ENCODE measurements around the gene PPP2R5A. TPM values are rescaled to one million over a fixed set of nuclear protein-coding genes. Genes with fewer than 3 reads are reported as not detected.

PPP2R5A gene
- total RNA-seq, 1 donor from 2014 or later, result 17.5 TPM

- H3K27ac Mint-ChIP-seq (ENCODE audit: unreplicated experiment), result peak overlapping the region; percentile 73
- no peak for DNase-seq (ENCODE audit: extremely low spot score, unreplicated experiment)
- peaks cover 4% of the 10 kb centered on the region for H3K9me3 Mint-ChIP-seq (ENCODE audit: unreplicated experiment)
- H3K4me3 Mint-ChIP-seq (ENCODE audit: unreplicated experiment), result no peak overlapping the region
- H3K36me3 Mint-ChIP-seq (ENCODE audit: unreplicated experiment), result peaks cover 17% of the 10 kb centered on the region
- TF ChIP-seq, protein P1, sequence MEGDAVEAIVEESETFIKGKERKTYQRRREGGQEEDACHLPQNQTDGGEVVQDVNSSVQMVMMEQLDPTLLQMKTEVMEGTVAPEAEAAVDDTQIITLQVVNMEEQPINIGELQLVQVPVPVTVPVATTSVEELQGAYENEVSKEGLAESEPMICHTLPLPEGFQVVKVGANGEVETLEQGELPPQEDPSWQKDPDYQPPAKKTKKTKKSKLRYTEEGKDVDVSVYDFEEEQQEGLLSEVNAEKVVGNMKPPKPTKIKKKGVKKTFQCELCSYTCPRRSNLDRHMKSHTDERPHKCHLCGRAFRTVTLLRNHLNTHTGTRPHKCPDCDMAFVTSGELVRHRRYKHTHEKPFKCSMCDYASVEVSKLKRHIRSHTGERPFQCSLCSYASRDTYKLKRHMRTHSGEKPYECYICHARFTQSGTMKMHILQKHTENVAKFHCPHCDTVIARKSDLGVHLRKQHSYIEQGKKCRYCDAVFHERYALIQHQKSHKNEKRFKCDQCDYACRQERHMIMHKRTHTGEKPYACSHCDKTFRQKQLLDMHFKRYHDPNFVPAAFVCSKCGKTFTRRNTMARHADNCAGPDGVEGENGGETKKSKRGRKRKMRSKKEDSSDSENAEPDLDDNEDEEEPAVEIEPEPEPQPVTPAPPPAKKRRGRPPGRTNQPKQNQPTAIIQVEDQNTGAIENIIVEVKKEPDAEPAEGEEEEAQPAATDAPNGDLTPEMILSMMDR (IDR thresholded peaks at IDR 0.05), result no peak
- no peaks in the 10 kb centered on the region for H3K27me3 Mint-ChIP-seq (ENCODE audit: unreplicated experiment)
- peaks cover 43% of the 10 kb centered on the region for H3K4me1 Mint-ChIP-seq (ENCODE audit: unreplicated experiment)
Measured at GRCh38 chr1:212309967-212310366, 24.8 kb downstream of the PPP2R5A start.

DNA sequence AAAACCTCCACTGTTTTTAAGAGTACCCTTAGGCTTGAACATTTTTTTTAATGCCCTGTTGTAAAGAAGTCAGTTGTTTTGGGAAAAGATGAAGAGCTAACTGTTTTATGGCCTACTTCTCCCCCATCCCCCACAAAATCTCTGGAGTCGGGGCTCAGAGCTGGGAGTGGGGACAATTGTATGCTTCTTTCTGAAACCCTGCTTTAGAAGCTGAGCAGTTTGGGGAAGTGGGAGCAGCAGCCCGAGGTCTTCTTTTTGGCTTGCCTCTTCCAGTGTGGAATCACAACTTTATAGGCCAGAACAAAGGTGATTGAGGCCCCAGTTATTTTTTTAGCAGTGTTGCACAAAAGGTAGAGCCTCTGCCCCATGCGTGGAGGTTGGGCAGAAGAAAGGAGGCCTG, 25.2 kb downstream of the PPP2R5A start:
- DNase-seq (ENCODE audit: extremely low spot score, unreplicated experiment), result no peak
- H3K9me3 Mint-ChIP-seq (ENCODE audit: unreplicated experiment), result peaks cover 2% of the 10 kb centered on the region
- peaks cover 42% of the 10 kb centered on the region for H3K4me1 Mint-ChIP-seq (ENCODE audit: unreplicated experiment)
- H3K36me3 Mint-ChIP-seq (ENCODE audit: unreplicated experiment), result peaks cover 17% of the 10 kb centered on the region
- TF ChIP-seq, protein P1 (IDR thresholded peaks at IDR 0.05), result no peak
- H3K4me3 Mint-ChIP-seq (ENCODE audit: unreplicated experiment), result no peak overlapping the region
- H3K27ac Mint-ChIP-seq (ENCODE audit: unreplicated experiment), result peak overlapping the region; percentile 73
- no peaks in the 10 kb centered on the region for H3K27me3 Mint-ChIP-seq (ENCODE audit: unreplicated experiment)

- Mint-ChIP-seq H3K27me3 (ENCODE audit: unreplicated experiment) (no peaks in the 10 kb centered on the region), H3K36me3 (ENCODE audit: unreplicated experiment) (peaks cover 17% of the 10 kb centered on the region), H3K27ac (ENCODE audit: unreplicated experiment) (no peak overlapping the region), H3K4me3 (ENCODE audit: unreplicated experiment) (no peak overlapping the region), H3K4me1 (ENCODE audit: unreplicated experiment) (peaks cover 44% of the 10 kb centered on the region), H3K9me3 (ENCODE audit: unreplicated experiment) (no peaks in the 10 kb centered on the region)
- TF ChIP-seq, protein P1 (IDR thresholded peaks at IDR 0.05), result no peak
- no peak for DNase-seq (ENCODE audit: extremely low spot score, unreplicated experiment)
Measured at GRCh38 chr1:212311836-212312497, 26.8 kb downstream of the PPP2R5A start.

- H3K4me1 Mint-ChIP-seq (ENCODE audit: unreplicated experiment), result peaks cover 48% of the 10 kb centered on the region
- peaks cover 8% of the 10 kb centered on the region for H3K36me3 Mint-ChIP-seq (ENCODE audit: unreplicated experiment)
- TF ChIP-seq, protein P1 (IDR thresholded peaks at IDR 0.05), result no peak
- H3K9me3 Mint-ChIP-seq (ENCODE audit: unreplicated experiment), result no peaks in the 10 kb centered on the region
- no peaks in the 10 kb centered on the region for H3K27me3 Mint-ChIP-seq (ENCODE audit: unreplicated experiment)
- H3K27ac Mint-ChIP-seq (ENCODE audit: unreplicated experiment), result peak overlapping the region; percentile 83
- no peak overlapping the region for H3K4me3 Mint-ChIP-seq (ENCODE audit: unreplicated experiment)
- no peak for DNase-seq (ENCODE audit: extremely low spot score, unreplicated experiment)
Measured at GRCh38 chr1:212313616-212314015, 28.4 kb downstream of the PPP2R5A start.

DNA sequence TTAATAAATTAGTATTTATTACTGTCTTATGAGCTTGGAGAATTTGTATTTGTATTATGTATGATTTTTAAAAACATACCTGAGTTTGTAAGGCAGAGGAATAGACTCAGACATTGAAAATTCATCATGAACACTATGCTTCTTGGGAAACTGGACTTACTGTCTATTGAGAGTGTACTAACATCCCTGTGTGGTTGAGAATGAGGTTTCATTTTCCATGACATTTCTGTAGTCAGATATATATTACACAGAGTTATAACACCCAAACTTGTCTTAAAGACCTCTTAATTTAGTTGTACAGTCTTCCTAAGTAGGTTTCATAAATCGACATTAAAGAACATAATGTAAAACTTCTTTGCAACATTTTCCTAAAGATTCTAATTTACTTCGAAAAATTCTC, 30.0 kb downstream of the PPP2R5A start:
- no peaks in the 10 kb centered on the region for H3K36me3 Mint-ChIP-seq (ENCODE audit: unreplicated experiment)
- H3K4me1 Mint-ChIP-seq (ENCODE audit: unreplicated experiment), result peaks cover 40% of the 10 kb centered on the region
- H3K27ac Mint-ChIP-seq (ENCODE audit: unreplicated experiment), result no peak overlapping the region
- no peaks in the 10 kb centered on the region for H3K27me3 Mint-ChIP-seq (ENCODE audit: unreplicated experiment)
- DNase-seq (ENCODE audit: extremely low spot score, unreplicated experiment), result no peak
- H3K4me3 Mint-ChIP-seq (ENCODE audit: unreplicated experiment), result no peak overlapping the region
- no peaks in the 10 kb centered on the region for H3K9me3 Mint-ChIP-seq (ENCODE audit: unreplicated experiment)
- TF ChIP-seq, protein P1 (IDR thresholded peaks at IDR 0.05), result no peak

Measured in osteocyte (in vitro differentiated cells).